ENCODE data around the gene CFLAR.
"Not testable (repeated sequence)": the region's sequence is repeated elsewhere in the genome, so short reads cannot be mapped to it uniquely, and the experiment has no call there.

CFLAR gene

DNA sequence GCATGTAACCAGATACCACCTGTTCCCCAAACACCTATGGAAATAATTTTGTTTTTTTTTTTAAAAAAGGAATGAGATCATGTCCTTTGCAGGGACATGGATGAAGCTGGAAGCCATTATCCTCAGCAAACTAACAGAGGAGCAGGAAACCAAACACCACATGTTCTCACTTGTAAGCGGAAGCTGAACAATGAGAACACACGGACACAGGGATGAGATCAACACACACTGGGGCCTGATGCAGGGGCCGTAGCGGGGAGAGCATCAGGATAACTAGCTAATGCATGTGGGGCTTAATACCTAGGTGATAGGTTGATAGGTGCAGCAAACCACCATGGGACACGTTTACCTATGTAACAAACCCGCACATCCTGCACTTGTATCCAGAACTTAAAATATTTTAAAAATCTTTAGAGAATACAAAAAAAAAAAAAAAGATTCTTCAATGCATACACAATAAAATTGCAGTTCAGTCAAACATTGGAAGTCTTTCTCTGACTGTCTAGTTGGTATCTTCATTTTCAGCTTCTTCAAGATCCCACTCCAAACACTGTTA, 55.4 kb downstream of the CFLAR start:
- TF ChIP-seq, protein P1, sequence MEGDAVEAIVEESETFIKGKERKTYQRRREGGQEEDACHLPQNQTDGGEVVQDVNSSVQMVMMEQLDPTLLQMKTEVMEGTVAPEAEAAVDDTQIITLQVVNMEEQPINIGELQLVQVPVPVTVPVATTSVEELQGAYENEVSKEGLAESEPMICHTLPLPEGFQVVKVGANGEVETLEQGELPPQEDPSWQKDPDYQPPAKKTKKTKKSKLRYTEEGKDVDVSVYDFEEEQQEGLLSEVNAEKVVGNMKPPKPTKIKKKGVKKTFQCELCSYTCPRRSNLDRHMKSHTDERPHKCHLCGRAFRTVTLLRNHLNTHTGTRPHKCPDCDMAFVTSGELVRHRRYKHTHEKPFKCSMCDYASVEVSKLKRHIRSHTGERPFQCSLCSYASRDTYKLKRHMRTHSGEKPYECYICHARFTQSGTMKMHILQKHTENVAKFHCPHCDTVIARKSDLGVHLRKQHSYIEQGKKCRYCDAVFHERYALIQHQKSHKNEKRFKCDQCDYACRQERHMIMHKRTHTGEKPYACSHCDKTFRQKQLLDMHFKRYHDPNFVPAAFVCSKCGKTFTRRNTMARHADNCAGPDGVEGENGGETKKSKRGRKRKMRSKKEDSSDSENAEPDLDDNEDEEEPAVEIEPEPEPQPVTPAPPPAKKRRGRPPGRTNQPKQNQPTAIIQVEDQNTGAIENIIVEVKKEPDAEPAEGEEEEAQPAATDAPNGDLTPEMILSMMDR (IDR thresholded peaks at IDR 0.05; ENCODE audit: low read depth, low read length), result no peak
- no peak overlapping the region for H3K4me3 ChIP-seq (ENCODE audit: low read depth, low read length)

- no peak overlapping the region for H3K4me3 ChIP-seq (ENCODE audit: low read depth, low read length)
- TF ChIP-seq, protein P1 (IDR thresholded peaks at IDR 0.05; ENCODE audit: low read depth, low read length), result no peak
Measured at GRCh38 chr2:201172279-201172678, 56.3 kb downstream of the CFLAR start.

DNA sequence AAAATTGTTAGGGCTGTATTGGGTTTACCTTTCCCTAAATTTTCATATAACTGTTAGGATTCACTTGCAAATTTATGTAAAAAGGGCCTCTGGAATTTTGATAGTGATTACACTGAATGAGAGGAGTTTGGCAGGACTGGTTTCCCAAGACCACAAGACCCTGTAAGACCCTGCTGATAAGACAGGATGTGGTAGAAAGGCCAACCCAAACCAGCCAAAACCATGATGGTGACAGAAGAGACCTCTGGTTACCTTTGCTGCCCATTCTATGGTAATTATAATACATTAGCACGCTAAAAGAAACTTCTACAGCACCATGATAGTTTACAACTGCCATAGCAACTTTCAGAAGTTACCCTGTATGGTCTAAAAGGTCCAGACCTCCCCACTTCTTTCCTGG, 58.7 kb downstream of the CFLAR start:
- TF ChIP-seq, protein P1 (IDR thresholded peaks at IDR 0.05; ENCODE audit: low read depth, low read length), result no peak
- no peak overlapping the region for H3K4me3 ChIP-seq (ENCODE audit: low read depth, low read length)

- H3K4me3 ChIP-seq (ENCODE audit: low read depth, low read length), result no peak overlapping the region
- TF ChIP-seq, protein P1 (IDR thresholded peaks at IDR 0.05; ENCODE audit: low read depth, low read length), result no peak
Measured at GRCh38 chr2:201176081-201176481, 60.1 kb downstream of the CFLAR start.

GRCh38 chr2:201180010-201180409, 64.0 kb downstream of the CFLAR start:
- no peak overlapping the region for H3K4me3 ChIP-seq (ENCODE audit: low read depth, low read length)
- TF ChIP-seq, protein P1 (IDR thresholded peaks at IDR 0.05; ENCODE audit: low read depth, low read length), result no peak

- peak within 1 kb of the TSS; percentile 59 for H3K4me3 ChIP-seq (ENCODE audit: low read depth, low read length)
- TF ChIP-seq, protein P1 (IDR thresholded peaks at IDR 0.05; ENCODE audit: low read depth, low read length), result peak; percentile 12; the same call in 1 of the 2 replicates
Measured at GRCh38 chr2:201182650-201183364, 66.8 kb downstream of the CFLAR start, which contains the start of gene CASP10. Gene CASP10, plus strand, starts transcription at chr2:201183141. Its CDS starts 2,637 bp downstream, at chr2:201185778.

- H3K4me3 ChIP-seq (ENCODE audit: low read depth, low read length), result peak overlapping the region; percentile 59
- TF ChIP-seq, protein P1 (IDR thresholded peaks at IDR 0.05; ENCODE audit: low read depth, low read length), result no peak
Measured at GRCh38 chr2:201183365-201183727, 67.4 kb downstream of the CFLAR start.

- H3K4me3 ChIP-seq (ENCODE audit: low read depth, low read length), result peak overlapping the region; percentile 59; the same call in 1 of the 2 replicates
Measured at GRCh38 chr2:201183835-201184234, 67.9 kb downstream of the CFLAR start.

DNA sequence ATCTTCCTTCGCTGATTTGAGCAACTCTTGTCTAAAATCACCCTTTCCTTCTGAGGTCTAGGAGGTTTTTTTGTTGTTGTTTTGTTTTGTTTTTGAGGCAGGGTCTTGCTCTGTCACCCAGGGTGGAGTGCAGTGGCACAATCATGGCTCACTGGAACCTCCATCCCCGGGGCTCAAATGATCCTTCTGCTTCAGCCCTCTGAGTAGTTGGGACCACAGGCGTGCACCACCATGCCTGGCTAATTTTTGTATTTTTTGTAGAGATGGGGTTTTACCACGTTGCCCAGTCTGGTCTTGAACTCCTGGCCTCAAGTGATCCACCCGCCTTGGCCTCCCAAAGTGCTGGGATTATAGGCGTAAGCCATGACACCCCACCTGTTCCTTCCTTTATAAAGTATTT, 68.3 kb downstream of the CFLAR start:
- H3K4me3 ChIP-seq (ENCODE audit: low read depth, low read length), result not testable (repeated sequence)

Data from WI38 (cell line).